AG20443 (cell line): ENCODE data around the gene HBB.
A peak's percentile ranks its signal among the peaks of the same experiment; 100 is the strongest.

ENCODE experiments used
- DNase-seq: peaks from one replicate; pipeline ENCODE4 v3.0.0; 2012; ENCODE audit warnings: low spot score, mixed read lengths

HBB gene

DNA sequence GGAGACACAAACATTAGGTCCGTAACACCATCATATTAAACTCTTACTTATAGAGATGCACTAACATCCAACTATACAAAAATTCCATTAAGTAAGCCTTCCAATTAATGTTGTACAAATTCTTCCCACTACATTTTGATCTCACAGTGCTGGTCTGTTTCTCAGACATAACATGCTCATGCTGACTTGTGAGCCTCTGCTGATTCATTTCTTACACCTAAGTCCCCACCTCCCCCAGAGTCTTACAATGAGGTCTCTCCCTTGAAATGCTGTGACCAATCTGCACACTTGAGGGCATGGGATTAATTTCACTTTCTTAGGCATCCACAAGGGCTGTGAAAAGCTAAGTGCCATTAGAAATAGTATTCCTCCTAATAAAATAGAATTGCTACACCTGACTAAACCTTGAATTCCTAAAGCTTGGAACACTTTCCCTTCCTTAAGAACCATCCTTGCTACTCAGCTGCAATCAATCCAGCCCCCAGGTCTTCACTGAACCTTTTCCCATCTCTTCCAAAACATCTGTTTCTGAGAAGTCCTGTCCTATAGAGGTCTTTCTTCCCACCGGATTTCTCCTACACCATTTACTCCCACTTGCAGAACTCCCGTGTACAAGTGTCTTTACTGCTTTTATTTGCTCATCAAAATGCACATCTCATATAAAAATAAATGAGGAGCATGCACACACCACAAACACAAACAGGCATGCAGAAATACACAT is 20.8 kb upstream of the HBB start:
- no peak for DNase-seq

DNA sequence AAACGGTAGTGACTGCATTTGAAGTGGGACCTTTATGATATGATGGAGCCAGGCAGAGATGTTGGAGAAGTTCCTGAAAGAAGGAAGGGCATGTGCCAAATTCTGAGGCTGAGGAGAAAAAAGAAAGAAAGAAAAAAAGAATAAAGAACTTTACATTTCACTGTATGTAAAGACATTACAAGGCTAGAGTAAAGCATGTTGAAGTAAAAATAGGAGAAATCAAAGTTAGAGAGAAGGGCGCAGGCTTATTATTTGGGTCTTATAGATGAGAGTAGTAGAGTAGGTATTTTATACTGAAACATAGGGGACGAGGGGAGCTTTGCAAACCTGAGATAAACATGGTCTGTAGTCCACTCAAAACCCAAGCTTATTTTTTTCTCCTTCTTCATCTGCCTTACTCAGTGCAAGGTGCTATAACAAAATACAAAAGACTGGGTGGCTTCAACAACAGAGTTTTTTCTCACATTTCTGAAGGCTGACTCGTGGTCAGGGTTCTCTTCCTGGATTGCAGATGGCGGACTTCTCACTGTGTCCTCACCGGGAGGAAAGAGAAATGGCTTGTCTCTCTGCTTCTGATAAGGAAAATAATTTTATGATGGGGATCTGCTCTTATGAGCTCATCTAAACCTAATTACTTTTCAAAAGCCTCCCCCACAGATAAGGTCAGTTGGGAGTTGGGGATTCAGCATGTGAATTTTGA is 20.1 kb upstream of the HBB start:
- no peak for DNase-seq

DNA sequence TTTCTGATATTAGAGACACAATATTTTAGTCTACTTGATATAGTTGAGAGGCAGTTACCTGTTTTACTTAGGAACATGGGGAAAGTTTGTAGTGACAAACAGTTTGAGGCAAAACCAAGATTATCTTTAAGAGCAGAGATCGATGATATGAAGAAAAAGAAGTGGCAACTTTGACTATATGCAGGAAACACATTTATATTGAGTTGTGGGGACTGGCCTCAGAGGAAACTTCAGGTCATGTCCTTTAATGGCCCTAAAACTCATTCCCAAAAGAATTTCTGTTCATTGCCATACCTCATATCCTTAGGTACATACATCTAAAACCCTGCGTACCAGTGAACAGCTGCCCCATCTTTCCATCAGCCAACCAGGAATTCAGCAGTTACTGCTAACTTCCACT is 18.3 kb upstream of the HBB start:
- DNase-seq, result no peak

DNA sequence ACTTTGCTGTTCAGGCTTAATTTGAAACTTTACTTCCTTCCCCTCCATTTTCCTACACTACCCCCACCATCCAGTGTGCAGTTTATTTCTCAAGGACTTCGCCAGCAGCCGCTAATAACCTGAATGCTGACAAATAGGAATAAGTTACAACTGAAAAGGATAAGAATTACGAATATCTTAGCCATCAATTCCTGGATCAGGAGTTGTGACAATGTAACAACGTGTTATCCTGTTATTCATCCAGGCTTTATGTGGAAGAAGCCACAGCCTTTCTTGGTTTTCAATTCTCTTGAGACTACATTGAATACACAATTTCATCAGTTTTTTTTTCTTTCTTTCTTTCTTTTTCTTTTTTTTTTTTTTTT is 16.9 kb upstream of the HBB start:
- DNase-seq, result no peak

DNA sequence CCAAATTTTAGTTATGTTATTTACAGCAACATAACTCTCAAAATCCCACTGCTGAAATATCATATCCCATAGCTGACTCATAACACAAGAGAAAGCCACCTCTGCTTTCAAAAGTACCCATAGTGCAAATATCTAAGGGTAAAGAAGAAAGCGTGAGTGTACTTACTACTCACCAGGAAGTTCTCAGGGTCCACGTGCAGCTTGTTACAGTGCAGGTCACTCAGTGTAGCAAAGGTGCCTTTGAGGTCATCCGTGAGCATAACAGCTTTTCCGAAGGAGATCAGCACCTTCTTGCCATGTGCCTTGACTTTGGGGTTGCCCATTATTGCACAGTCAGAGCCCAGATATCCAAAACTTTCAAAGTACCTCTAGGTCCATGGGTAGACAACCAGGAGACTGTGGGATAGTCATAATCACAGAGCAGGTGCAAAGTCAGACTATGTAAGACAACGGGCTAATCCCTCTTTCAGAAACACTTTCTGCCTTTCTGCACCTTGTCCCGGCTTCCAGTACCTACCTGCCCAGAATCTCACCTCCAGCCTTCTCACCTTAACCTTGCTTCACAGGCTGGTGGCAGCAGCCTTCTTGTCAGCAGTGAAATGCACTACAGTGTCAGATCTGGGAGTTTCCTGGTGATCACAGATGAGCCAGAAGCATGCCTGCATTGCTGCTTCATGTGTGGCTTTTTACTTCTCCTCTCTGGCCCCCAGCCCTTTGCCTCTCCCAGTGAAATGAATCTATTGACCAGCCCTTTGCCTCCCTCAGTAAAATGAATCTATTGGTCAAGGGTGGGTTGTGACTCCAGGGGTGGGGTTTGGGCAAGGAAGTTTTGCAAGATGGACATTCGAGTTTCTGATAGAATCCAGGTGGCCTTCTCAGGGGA is 16.3 kb upstream of the HBB start:
- no peak for DNase-seq

DNA sequence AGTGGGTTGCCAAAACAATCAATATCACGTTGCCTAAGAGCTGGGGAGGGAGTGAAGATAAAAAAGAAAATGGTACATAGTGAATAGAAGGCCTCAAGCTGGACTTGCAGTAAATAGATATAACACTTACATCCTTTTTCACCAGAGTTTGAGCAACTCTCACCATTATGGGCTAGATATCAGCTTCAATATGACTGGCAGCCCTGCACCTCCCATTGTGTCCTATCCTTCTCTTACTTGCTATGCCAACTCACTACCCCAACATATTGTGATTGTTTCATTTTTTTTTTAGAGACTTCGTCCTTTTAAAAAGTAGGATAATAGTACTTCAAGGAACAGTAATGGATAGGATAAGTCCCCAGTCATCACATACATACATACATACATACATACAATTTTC is 15.3 kb upstream of the HBB start:
- DNase-seq, result no peak

DNA sequence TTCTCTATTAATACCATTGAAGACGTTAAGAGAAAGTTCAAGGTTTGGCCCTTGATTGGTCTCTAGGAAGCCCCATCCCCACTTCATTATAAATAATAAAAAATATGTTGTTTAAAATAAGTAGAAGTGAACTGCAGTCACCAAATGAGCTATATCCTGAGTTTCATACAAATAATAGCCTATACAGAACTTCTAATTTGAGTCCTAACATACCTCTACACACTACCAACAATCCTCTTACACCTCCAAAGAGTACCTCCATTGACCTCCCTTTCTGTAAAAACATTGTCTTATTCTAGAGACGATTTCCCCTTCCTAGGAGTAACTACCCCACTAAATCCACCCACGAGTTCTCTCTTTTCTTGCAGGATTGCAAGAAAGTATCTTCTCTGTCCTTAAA is 14.6 kb upstream of the HBB start:
- DNase-seq, result no peak

DNA sequence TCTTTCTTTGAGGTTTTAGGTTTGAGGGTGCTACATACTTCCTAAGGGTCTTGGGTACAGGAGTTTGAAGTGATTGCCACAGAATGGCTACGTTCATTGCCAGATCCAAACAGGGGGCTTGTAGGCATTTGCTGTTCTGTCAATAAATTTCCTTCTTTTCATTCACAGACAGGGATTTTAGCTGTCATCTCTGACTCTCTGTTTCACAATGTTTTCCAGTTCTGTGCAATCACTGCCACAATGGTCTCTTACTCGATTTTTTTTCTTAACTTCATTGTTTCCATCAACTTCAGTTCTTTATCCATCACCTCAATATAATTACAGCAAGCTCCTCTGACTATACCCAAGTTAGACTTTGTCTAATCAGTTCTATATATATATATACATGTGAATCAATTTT is 13.6 kb upstream of the HBB start:
- no peak for DNase-seq

DNA sequence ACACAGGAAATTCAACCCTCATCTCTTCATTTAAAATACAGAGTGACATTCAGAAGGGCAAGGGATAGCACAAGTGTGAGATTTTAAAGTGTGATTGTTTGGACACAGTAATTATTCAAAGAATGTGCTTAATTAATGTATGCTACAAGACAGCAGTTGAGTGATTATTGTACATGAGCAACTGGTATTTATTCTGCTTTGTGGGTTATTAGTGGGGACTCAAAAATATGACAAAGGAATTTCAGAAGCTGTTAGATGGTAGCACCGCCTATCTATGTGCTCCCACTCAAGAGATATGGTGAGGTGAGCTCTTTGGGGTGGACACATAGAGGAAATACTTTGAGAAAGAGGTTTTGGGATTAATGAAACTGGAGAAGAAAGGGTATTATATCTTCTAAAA is 13.2 kb upstream of the HBB start:
- DNase-seq, result no peak

DNA sequence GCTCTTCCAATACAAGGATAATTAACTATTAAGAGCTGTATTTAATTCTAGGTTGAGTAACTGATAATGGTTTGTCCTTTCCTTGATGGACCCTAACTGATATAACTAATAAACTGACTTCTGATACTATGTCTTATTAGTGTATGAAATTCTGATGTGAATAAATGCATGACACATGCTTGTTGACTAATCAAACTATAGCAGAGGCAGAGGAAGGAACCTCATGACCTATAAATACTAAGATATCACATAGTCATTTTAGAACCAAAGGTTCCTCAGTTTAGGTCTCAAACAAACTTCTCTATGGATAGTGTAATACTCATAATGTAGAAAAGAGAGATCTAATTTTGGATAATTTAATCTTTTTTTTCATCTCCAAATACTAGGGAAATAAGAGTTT is 12.2 kb upstream of the HBB start:
- DNase-seq, result no peak

DNA sequence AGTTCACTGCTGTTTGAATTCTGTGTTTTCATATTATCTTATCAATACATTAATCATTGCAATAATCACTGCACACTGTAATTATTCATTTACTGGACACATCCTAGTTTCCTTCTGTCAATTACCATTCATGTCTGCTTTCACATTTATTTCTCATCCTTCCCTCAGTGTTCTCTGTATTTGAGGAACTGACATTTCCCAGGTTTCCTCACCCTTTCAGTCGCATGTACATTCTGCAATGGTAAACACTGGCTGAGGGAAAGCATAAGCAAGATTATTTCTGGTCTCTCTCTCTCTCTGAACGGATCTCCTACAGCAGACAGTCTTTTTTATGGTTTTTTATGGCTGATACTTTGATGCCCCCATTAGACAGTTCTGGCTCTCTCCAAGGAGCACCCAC is 11.6 kb upstream of the HBB start:
- DNase-seq, result no peak

DNA sequence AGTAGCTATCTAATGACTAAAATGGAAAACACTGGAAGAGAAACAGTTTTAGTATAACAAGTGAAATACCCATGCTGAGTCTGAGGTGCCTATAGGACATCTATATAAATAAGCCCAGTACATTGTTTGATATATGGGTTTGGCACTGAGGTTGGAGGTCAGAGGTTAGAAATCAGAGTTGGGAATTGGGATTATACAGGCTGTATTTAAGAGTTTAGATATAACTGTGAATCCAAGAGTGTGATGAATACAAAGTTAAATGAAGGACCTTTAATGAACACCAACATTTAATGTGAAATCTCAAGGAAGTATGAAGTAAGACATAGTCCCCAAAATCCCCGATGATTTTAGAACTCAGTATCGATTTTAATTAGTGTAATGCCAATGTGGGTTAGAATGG is 10.5 kb upstream of the HBB start:
- no peak for DNase-seq

DNA sequence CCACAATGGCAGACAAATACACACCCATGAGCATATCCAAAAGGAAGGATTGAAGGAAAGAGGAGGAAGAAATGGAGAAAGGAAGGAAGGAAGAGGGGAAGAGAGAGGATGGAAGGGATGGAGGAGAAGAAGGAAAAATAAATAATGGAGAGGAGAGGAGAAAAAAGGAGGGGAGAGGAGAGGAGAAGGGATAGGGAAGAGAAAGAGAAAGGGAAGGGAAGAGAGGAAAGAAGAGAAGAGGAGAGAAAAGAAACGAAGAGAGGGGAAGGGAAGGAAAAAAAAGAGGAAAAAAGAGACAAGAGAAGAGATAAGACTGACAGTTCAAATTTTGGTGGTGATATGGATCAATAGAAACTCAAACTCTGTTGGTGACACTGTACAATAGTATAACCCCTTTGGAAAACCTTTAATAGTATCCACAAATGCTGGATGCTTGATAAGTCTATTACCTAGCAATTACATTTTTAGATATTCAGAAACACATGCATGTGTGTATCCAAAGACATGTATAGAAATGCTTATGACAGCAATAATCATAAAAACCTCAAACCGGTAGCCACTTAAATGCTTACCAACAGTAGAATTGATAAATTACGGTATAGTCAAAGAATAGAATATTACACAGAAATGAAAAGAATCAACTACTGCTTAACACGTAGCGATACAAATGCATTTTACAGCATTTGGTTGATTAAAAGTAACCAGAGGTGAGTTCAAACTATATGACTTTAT is 8.7 kb upstream of the HBB start:
- no peak for DNase-seq

DNA sequence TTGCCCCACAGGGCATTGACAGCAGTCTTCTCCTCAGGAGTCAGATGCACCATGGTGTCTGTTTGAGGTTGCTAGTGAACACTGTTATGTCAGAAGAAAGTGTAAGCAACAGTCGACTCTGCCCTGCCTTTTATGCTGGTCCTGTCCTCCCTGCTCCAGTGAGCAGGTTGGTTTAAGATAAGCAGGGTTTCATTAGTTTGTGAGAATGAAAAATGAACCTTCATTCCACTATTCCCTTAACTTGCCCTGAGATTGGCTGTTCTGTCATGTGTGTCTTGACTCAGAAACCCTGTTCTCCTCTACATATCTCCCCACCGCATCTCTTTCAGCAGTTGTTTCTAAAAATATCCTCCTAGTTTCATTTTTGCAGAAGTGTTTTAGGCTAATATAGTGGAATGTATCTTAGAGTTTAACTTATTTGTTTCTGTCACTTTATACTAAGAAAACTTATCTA is 7.5 kb upstream of the HBB start, which contains the start of gene HBD:
HBD (minus strand) TSS at position 103 of the 454 bp plus-strand sequence; CDS start at position 53, 50 bp downstream.
- DNase-seq, result peak; percentile 18

DNA sequence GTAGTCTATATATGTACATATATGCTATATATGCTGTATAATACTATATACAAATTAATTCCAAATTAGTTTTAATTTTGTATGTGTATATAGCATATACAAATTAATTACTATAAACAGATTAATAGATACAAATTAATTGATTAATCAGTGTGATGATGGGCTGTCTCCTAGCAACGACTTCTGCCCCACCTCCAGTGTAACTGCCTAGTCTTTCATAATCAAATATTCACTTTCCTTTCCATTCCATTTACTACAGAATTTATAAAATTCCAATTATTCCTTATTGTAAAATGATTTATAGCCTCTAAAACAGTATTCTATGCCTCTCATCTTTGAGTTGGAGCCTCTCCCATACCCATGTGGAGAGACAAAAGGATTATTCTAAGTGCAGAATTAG is 6.4 kb upstream of the HBB start:
- no peak for DNase-seq

DNA sequence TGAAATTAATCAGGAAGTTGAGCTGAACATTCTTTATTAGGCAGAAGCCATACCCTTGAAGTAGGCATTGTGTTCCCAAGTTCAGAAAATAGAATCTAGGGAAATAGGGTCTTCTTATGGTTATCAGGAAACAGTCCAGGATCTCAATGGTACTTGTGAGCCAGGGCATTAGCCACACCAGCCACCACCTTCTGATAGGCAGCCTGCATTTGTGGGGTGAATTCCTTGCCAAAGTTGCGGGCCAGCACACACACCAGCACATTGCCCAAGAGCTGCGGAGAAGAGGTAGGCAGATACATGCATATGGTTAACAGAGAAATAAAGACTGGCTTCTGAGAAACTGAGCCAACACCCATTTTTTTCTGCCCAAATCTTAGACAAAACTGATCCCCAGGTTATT is 6.0 kb upstream of the HBB start:
- DNase-seq, result no peak

DNA sequence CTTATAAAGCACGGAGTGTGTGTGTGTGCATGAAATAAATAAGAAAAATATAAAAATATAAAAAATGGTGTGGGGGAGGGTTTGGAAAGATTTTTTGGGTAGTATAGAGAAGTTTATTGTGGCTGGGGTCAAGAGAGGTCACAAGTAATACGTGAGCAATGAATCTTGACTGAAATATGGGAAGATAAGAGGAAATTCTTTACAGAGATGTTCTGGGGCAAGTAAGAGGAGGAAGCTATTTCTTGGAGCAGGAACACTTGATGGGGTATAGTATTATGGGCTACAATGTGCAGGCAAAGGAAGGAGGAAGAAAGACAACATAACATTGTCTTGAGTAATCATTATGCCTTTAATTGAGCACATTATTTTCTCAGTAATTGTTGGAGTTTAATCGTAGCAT is 5.3 kb upstream of the HBB start:
- DNase-seq, result no peak

DNA sequence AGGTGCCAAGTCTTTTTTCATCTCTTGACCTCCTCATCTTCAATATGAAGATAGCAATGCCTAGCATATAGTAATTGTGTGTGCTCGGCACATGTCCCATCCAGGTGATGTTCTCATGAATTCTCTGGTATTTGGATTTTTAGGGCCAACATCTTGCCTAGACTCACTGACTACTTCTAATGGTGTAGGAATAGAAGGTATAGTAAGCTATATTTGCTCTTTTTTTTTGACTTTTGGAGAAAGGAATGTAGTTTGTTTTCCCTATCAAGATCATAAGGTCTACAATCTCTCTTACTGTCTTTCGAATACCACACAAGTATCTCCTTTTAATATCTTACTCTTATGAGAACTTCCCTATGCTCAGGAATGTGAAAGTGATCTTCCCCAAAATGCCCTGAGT is 4.2 kb upstream of the HBB start:
- no peak for DNase-seq

DNA sequence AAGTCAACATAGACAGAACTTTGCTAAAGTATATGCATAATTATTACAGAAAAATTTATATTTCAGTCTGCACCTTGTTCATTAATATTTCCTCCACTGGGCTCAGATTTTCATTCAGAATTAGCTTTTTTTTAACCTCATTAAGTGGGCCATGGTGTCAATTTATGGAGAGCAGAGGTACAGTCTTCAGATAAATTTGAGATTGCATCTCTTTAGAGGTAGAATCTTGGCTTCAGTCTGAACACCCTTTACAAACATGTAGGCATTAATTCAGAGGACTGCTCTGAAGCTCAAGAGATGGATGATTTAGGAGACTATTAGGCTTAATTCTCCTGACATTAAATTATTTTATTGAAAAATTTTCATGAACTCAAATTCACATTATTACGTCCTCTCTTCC is 3.4 kb upstream of the HBB start:
- DNase-seq, result no peak

DNA sequence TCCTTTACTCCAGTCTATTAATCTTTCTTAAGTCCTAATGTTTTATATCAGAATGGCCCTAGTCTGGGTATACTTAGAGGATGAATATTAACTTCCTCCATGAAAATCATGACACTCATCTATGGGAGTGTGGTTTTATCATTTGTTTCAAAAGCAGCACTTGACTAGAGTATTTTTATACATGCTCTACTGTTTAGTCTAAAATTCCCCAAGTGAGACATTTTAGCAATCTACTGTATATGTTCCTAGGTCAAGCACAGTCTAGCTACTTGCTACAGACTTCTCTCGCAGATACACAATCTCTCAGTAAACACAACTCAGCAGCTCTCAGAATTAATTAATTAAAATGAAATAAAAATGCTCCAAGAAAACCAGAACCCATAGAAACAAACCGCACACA is 2.9 kb upstream of the HBB start:
- DNase-seq, result no peak

DNA sequence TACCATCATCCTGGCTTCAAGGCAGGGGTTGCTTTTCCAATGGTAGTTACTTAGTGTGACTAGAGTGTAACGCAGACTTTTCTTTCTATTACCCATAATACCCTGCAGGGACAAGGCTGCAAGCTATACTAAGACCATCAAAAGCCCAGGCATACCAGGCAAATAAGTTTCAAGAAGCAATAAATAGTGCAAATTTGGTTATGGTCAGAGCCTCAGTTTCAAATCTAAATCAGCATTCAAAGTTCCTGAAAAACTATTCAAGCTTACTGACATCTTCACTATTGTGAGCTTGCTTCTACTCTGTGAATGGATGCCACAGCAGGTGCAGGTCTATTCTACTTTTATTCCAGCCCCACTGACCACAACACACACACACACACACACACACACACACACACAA is 2.5 kb upstream of the HBB start:
- DNase-seq, result no peak

DNA sequence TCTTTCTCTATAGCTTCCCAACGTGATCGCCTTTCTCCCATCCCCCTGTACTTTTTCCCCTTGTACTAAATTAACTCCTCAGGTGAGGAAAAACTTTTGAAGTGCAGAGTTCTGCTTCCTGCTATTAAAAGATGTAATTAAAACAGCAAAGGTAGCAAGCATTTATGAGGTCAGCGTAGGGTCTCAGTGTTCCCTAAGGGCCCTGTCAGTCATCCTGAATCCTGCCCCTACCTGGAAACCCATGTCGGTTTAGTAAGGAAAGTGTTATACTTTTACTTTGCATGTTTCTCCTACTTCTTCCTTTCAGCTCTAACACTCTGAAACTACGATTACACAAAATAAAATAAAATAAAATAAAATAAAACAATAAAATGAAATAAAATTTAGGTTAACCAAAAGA is 1.3 kb upstream of the HBB start:
- no peak for DNase-seq
